ENCODE measurements around the gene TSBP1.

DNA sequence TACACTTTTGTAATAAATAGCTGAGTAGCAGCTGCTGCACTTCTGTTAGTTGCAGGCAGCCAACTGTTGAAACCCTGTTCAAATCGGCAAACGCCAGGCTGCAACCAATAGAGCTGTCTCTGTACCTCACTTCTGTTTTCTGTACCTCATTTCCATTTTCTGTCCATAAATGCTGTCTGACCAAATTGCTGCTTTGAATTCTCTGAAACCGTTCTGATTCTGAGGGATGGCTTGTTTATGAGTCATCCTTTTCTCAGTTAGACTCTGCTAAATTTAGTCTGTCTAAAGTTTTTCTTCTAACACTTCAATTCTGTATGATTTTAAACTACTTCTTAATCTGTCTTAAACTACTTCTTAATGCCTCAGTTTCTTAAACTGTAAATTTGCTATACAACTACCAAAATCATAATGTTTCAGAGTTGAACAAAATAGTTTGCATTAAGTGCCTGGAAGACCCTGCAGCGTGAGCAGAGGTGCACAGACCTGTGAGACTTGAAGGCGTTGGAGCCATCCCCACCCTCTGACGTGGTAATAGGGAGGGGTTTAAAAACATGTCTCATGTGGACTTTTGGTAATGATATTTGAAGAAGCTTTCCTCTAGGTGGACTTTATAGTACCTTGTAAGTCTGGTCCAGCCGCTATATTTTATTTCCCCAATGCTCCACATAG is 25.7 kb upstream of the TSBP1 start:
- TF ChIP-seq GATA2 (IDR thresholded peaks at IDR 0.05; ENCODE audit: low read depth, low read length): no peak
- TF ChIP-seq GATA3 (IDR thresholded peaks at IDR 0.05; ENCODE audit: low read depth, low read length): no peak
